Measurements from ENCODE around the gene EMC6. TPM values are rescaled to one million over a fixed set of nuclear protein-coding genes. Genes with fewer than 3 reads are reported as not detected.

The EMC6 gene
- total RNA-seq, 1 donor from 2014 or later = 33.1 TPM

- no peaks in the 10 kb centered on the region for H3K36me3 Mint-ChIP-seq
- no peaks in the 10 kb centered on the region for H3K9me3 Mint-ChIP-seq
- H3K4me1 Mint-ChIP-seq = no peaks in the 10 kb centered on the region
- peaks cover 22% of the 10 kb centered on the region for H3K27me3 Mint-ChIP-seq (ENCODE audit: low read depth)
- no peak overlapping the region for H3K27ac Mint-ChIP-seq
- DNase-seq (ENCODE audit: low spot score in 2 of 2, unreplicated experiment in 2 of 2) = no peak
- no peak for TF ChIP-seq CTCF (IDR thresholded peaks at IDR 0.05; ENCODE audit: unreplicated experiment)
- H3K4me3 Mint-ChIP-seq = no peak overlapping the region
Measured at GRCh38 chr17:3688027-3688553, 19.5 kb downstream of the EMC6 start.

- H3K4me3 Mint-ChIP-seq = no peak overlapping the region
- H3K27me3 Mint-ChIP-seq (ENCODE audit: low read depth) = peaks cover 25% of the 10 kb centered on the region
- TF ChIP-seq CTCF (IDR thresholded peaks at IDR 0.05; ENCODE audit: unreplicated experiment) = no peak
- no peak for DNase-seq (ENCODE audit: low spot score in 2 of 2, unreplicated experiment in 2 of 2)
- no peaks in the 10 kb centered on the region for H3K4me1 Mint-ChIP-seq
- no peak overlapping the region for H3K27ac Mint-ChIP-seq
- H3K36me3 Mint-ChIP-seq = no peaks in the 10 kb centered on the region
- no peaks in the 10 kb centered on the region for H3K9me3 Mint-ChIP-seq
Measured at GRCh38 chr17:3688852-3689261, 20.2 kb downstream of the EMC6 start.

- Mint-ChIP-seq H3K4me3 (no peak overlapping the region), H3K27ac (no peak overlapping the region), H3K4me1 (no peaks in the 10 kb centered on the region), H3K9me3 (no peaks in the 10 kb centered on the region), H3K36me3 (no peaks in the 10 kb centered on the region), H3K27me3 (ENCODE audit: low read depth) (peaks cover 28% of the 10 kb centered on the region)
- no peak for DNase-seq (ENCODE audit: low spot score in 2 of 2, unreplicated experiment in 2 of 2)
- no peak for TF ChIP-seq CTCF (IDR thresholded peaks at IDR 0.05; ENCODE audit: unreplicated experiment)
Measured at GRCh38 chr17:3689262-3690093, 20.9 kb downstream of the EMC6 start.

GRCh38 chr17:3690094-3690715, 21.6 kb downstream of the EMC6 start:
- no peak for DNase-seq (ENCODE audit: low spot score in 2 of 2, unreplicated experiment in 2 of 2)
- H3K4me1 Mint-ChIP-seq = peaks cover 2% of the 10 kb centered on the region
- H3K36me3 Mint-ChIP-seq = no peaks in the 10 kb centered on the region
- H3K27ac Mint-ChIP-seq = no peak overlapping the region
- H3K4me3 Mint-ChIP-seq = no peak overlapping the region
- TF ChIP-seq CTCF (IDR thresholded peaks at IDR 0.05; ENCODE audit: unreplicated experiment) = no peak
- H3K9me3 Mint-ChIP-seq = no peaks in the 10 kb centered on the region
- peaks cover 36% of the 10 kb centered on the region for H3K27me3 Mint-ChIP-seq (ENCODE audit: low read depth)

- Mint-ChIP-seq H3K4me1 (peaks cover 7% of the 10 kb centered on the region), H3K36me3 (no peaks in the 10 kb centered on the region), H3K4me3 (no peak overlapping the region), H3K27me3 (ENCODE audit: low read depth) (peaks cover 49% of the 10 kb centered on the region), H3K9me3 (no peaks in the 10 kb centered on the region), H3K27ac (no peak overlapping the region)
- TF ChIP-seq CTCF (IDR thresholded peaks at IDR 0.05; ENCODE audit: unreplicated experiment) = no peak
- no peak for DNase-seq (ENCODE audit: low spot score in 2 of 2, unreplicated experiment in 2 of 2)
Measured at GRCh38 chr17:3691617-3692067, 23.0 kb downstream of the EMC6 start.

All from mesothelial cell of epicardium (in vitro differentiated cells).